GM19438 (cell line): ENCODE measurements around the gene TUBD1.
"Not testable (repeated sequence)": the region's sequence is repeated elsewhere in the genome, so short reads cannot be mapped to it uniquely, and the experiment has no call there.

Source experiments
- ATAC-seq: cut with Tn5 transposase; IDR thresholded peaks from one replicate; pipeline ENCODE4 v1.9.1; 2021; ENCODE audit warnings: low read depth; ENCODE audit not compliant: unreplicated experiment

Gene TUBD1

GRCh38 chr17:59846394-59847165, 46.2 kb downstream of the TUBD1 start:
- peak; percentile 40 for ATAC-seq

- no peak for ATAC-seq
These were observed 46.9 kb downstream of the TUBD1 start for GRCh38 chr17:59845595-59846393.

- ATAC-seq: no peak
These were observed 47.7 kb downstream of the TUBD1 start for GRCh38 chr17:59844884-59845594.

GRCh38 chr17:59842901-59843652, 49.7 kb downstream of the TUBD1 start:
- no peak for ATAC-seq

DNA sequence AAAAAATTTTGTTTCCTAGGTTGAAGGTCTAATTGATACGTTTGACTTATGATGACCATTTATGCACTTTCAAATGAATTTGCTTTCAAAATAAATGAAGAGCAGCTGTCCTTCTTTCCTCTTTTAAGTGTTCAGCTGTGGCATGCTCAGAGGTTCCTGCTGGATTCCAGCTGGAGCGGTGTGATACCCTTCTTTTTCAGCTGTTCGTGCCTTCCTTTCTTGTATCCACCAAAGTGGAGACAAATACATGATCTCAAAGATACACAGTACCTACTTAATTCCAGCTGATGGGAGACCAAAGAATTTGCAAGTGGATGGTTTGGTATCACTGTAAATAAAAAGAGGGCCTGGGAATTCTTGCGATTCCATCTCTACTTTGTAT, 50.9 kb downstream of the TUBD1 start:
- ATAC-seq: not testable (repeated sequence)

DNA sequence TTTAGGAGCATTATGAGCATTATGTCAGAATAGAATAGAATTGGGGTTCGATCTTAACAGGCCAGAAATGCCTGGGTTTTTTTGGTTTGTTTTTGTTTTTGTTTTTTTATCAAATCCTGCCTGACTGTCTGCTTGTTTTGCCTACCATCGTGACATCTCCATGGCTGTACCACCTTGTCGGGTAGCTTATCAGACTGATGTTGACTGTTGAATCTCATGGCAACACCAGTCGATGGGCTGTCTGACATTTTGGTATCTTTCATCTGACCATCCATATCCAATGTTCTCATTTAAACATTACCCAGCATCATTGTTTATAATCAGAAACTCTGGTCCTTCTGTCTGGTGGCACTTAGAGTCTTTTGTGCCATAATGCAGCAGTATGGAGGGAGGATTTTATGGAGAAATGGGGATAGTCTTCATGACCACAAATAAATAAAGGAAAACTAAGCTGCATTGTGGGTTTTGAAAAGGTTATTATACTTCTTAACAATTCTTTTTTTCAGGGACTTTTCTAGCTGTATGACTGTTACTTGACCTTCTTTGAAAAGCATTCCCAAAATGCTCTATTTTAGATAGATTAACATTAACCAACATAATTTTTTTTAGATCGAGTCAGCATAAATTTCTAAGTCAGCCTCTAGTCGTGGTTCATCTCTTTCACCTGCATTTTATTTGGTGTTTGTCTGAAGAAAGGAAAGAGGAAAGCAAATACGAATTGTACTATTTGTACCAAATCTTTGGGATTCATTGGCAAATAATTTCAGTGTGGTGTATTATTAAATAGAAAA, 51.5 kb downstream of the TUBD1 start:
- not testable (repeated sequence) for ATAC-seq

DNA sequence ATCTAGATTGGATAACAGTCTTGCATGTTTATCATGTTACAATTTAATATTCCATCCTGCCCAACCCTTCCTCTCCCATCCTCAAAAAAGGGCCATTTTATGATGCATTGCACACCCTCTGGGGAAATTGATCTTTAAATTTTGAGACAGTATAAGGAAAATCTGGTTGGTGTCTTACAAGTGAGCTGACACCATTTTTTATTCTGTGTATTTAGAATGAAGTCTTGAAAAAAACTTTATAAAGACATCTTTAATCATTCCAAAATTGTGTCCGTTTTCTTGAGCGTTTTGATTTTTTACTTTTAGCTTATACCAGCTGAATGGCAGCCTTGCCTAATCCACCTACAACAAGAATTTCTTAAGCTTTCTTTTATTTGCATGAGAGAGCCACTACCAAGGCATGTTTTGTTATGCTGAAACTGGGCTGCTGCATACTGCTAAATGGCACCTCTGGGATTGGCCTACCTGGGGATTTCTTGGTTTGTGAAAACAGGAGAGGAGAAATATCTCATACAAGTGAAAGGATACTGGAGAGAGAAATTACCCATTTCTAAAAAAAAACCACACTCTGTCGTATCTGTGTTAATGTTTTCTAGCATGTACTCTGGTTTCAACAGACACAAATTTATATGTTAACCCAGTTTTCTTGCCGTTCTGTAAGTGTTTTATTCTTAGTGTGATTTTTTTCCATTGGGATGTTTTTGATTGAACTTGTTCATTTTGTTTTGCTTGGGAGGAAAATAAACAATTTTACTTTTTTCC, 52.2 kb downstream of the TUBD1 start:
- ATAC-seq: no peak

- ATAC-seq: no peak
These were observed 53.0 kb downstream of the TUBD1 start for GRCh38 chr17:59839651-59840328.

- no peak for ATAC-seq
These were observed 54.5 kb downstream of the TUBD1 start for GRCh38 chr17:59838052-59838916.

DNA sequence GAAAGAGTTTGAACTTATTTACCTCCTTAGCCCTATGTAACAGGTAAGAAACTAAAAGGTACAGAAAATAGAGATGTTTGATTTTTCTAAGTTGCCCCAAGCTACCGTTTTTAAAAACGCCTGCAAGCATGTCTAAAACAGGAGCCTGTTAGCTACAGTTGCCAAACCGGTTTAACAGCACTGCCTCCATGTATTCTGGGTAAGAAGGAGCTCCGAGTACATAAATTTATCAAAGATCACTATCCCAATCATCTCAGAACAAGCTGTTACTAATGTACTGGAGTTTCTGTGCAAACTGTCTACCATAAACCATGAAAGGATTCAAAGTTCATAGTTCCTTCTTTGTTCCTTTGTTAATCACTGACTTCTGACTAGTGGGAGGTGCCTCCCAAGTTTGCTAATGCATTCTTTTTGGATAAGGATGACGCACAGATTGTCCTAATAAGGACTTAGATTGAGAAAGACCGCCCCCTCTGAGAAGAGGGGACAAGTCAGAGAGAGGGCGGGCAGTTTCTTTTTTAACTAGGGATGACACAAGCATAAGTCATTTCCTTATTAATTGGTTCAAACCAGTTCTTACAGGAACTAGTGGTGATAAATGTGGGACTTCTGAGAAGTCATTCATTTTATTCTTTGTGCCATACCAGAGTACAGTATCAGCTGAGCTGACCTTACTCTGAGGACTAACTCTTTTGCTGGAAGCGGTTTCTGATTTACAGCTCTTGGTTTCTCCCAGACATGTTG, 55.3 kb downstream of the TUBD1 start:
- ATAC-seq: peak; percentile 72

DNA sequence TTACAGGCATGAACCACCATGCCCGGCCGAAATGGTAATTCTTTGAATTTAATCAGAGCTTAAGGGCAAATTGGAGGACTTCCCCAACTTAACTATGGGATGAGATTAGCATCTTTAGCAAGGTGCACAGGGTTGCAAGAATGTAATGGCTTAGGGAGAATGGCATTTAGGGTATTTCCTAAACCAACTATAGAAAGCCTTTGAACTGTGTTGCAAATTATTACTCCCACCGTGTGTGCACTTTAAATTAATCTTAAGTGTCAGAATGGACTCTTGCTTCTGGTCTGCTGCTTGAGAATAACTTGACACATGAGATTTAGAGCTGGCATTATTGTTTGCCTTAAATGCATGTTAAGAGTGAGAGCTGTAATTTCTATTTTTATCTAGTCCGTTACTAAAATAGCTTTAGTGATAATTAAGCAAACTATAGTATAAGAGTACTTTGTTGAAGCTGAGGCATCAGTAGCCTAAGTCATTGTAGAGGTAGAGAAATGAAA, 59.8 kb downstream of the TUBD1 start:
- ATAC-seq: no peak

DNA sequence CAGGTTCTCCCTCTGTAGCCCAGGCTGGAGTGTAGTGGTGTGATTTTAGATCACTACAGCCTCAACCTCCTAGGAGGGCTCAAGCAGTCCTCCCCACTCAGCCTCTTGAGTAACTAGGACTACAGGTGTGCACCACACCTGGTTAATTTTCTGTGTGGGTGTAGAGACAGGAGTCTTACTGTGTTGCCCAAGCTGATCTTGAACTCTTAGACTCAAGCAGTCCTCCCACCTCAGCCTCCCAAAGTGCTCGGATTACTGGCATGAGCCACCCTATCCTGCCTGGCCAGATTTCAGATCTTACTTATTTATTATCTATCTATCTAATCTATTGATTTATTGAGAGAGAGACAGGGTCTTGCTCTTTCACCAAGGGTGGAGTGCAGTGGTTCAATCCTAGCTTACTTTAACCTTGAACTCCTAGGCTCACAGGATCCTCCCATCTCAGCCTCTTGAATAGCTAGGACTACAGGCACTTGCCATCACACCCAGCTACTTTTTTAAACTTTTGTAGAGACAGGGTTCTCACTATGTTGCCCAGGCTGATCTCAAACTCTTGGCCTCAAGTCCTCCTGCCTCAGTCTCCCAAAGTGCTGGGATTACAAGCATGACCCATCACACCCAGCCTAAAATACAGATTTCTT, 61.8 kb downstream of the TUBD1 start:
- no peak for ATAC-seq

GRCh38 chr17:59830007-59830630, 62.6 kb downstream of the TUBD1 start:
- no peak for ATAC-seq

DNA sequence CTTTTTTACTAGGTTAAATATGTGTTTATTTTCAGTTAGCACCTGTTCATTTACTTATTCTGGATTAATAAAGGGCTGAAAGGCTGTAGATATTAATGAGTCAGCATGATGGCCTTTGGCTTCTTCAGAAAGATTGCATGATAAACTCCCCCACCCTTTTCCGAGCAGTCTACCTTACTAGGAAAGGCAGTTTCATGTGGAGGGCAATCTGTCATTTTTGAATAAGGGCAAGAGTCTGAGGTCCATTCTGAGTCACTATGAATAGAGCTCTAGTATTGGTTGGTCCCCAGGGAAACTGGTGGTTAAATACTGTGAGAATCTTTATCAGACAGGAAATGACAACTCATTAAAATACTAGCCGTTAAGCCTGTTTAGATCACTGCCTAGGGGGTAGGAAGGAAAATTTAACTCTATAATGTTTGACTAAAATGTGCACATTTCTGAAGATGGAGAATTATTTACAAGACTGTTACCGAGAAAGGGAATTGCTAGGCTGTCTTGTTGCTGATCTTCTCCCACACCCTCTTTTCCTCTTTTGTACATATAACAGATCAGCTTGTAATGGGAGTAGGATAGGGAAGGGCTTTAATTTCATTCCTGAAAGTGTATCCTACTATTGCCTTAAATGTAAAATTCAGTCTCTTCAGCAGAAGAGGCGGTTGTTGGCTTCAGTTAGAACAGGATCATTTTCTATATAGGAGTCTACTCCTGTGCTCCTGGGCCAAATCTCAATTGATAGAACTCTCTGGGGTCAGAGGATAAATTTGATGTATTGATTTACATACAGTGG, 63.3 kb downstream of the TUBD1 start:
- peak; percentile 63 for ATAC-seq

- not testable (repeated sequence) for ATAC-seq
These were observed 63.9 kb downstream of the TUBD1 start for GRCh38 chr17:59828819-59829216.
